ENCODE data around the gene PTGR2.
A peak's percentile ranks its signal among the peaks of the same experiment; 100 is the strongest.

PTGR2 gene

GRCh38 chr14:73879027-73879426, 27.4 kb downstream of the PTGR2 start:
- DNase-seq (ENCODE audit: low read depth) = peak; percentile 59
- no peak for TF ChIP-seq CTCF (conservative IDR thresholded peaks at IDR 0.05; ENCODE audit: control insufficient read depth, insufficient read depth, low read depth, low read length)
- no peak overlapping the region for H3K4me3 ChIP-seq (ENCODE audit: control insufficient read depth, low read depth, low read length)

GRCh38 chr14:73884438-73885190, 33.0 kb downstream of the PTGR2 start:
- no peak for DNase-seq (ENCODE audit: low read depth)
- no peak overlapping the region for H3K4me3 ChIP-seq (ENCODE audit: control insufficient read depth, low read depth, low read length)
- no peak for TF ChIP-seq CTCF (conservative IDR thresholded peaks at IDR 0.05; ENCODE audit: control insufficient read depth, insufficient read depth, low read depth, low read length)

- H3K4me3 ChIP-seq (ENCODE audit: control insufficient read depth, low read depth, low read length) = peak within 1 kb of the TSS; percentile 91
- DNase-seq (ENCODE audit: low read depth) = peak; percentile 98
- no peak for TF ChIP-seq CTCF (conservative IDR thresholded peaks at IDR 0.05; ENCODE audit: control insufficient read depth, insufficient read depth, low read depth, low read length)
Observed at GRCh38 chr14:73886449-73887317, 35.1 kb downstream of the PTGR2 start, which contains the start of gene ZNF410. Gene ZNF410, plus strand, starts transcription at chr14:73886859. Its CDS starts 5,317 bp downstream, at chr14:73892176.

- DNase-seq (ENCODE audit: low read depth) = no peak
- peak overlapping the region; percentile 91 for H3K4me3 ChIP-seq (ENCODE audit: control insufficient read depth, low read depth, low read length)
- TF ChIP-seq CTCF (conservative IDR thresholded peaks at IDR 0.05; ENCODE audit: control insufficient read depth, insufficient read depth, low read depth, low read length) = no peak
Observed at GRCh38 chr14:73887318-73887616, 35.6 kb downstream of the PTGR2 start.

GRCh38 chr14:73887694-73888459, 36.2 kb downstream of the PTGR2 start:
- peak overlapping the region; percentile 91 for H3K4me3 ChIP-seq (ENCODE audit: control insufficient read depth, low read depth, low read length)

More at GRCh38 chr14:73887694-73888459, 36.2 kb downstream of the PTGR2 start:
- TF ChIP-seq CTCF (conservative IDR thresholded peaks at IDR 0.05; ENCODE audit: control insufficient read depth, insufficient read depth, low read depth, low read length) = no peak
- DNase-seq (ENCODE audit: low read depth) = no peak
